SK-N-SH (cell line): ENCODE data around the gene CXCL1.

ENCODE experiments used
- CTCF ChIP-seq: fragments of 200-600 bp; sonication (generic); IDR thresholded peaks from 2 replicates; pipeline ENCODE4 v1.6.1; 2017; ENCODE audit warnings: antibody characterized with exemption, mild to moderate bottlenecking, moderate library complexity
- EZH2phosphoT487 ChIP-seq: fragments of 200-600 bp; sonication (generic); IDR thresholded peaks from 2 replicates; pipeline ENCODE4 v1.6.1; 2017; ENCODE audit warnings: low read depth, mixed run types, mild to moderate bottlenecking, antibody characterized with exemption, moderate library complexity, borderline replicate concordance
- FOXJ3 ChIP-seq: sonication (generic); formaldehyde crosslinking; IDR thresholded peaks from 2 replicates; pipeline ENCODE4 v1.5.1; 2020; ENCODE audit warnings: mild to moderate bottlenecking, missing genetic modification reagents
- FOXM1 ChIP-seq: IDR thresholded peaks from 2 replicates; pipeline ENCODE4 v1.4.0; 2012; ENCODE audit warnings: low read depth, mild to moderate bottlenecking
- POLR2AphosphoS5 ChIP-seq: IDR thresholded peaks from 2 replicates; pipeline ENCODE4 v1.6.1; 2012; ENCODE audit warnings: low read depth, low read length
- RFX5 ChIP-seq: IDR thresholded peaks from 2 replicates; pipeline ENCODE4 v1.6.1; 2012; ENCODE audit warnings: mild to moderate bottlenecking, improper control_type of control experiment, low read length
- TCF12 ChIP-seq: IDR thresholded peaks from 2 replicates; pipeline ENCODE4 v1.4.0; 2012
- TF ChIP-seq, protein P1 (sequence below): IDR thresholded peaks from 2 replicates; pipeline ENCODE4 v1.4.0; 2012; ENCODE audit warnings: low read depth

GRCh38 chr4:73866246-73866645 lies 2.9 kb upstream of the CXCL1 start:
- TF ChIP-seq POLR2AphosphoS5 (no peak), CTCF (no peak), EZH2phosphoT487 (no peak), FOXM1 (no peak), TCF12 (no peak), FOXJ3 (CRISPR knock-in tag) (no peak), RFX5 (no peak)
- TF ChIP-seq, protein P1, sequence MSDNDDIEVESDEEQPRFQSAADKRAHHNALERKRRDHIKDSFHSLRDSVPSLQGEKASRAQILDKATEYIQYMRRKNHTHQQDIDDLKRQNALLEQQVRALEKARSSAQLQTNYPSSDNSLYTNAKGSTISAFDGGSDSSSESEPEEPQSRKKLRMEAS: no peak
